HG02885 (cell line): ENCODE measurements around the gene SBF2.

Experiments used
- ATAC-seq: cut with Tn5 transposase; IDR thresholded peaks from one replicate; pipeline ENCODE4 v1.9.1; 2021; ENCODE audit warnings: mild to moderate bottlenecking; ENCODE audit not compliant: unreplicated experiment, poor library complexity

SBF2 gene

GRCh38 chr11:10317776-10318526, 23.9 kb upstream of the SBF2 start:
- peak; percentile 61 for ATAC-seq

- peak; percentile 35 for ATAC-seq
Observed at GRCh38 chr11:10317151-10317755, 23.2 kb upstream of the SBF2 start.

GRCh38 chr11:10315083-10315482, 21.1 kb upstream of the SBF2 start:
- no peak for ATAC-seq

GRCh38 chr11:10314199-10315072, 20.4 kb upstream of the SBF2 start:
- ATAC-seq, result peak; percentile 81

- no peak for ATAC-seq
Observed at GRCh38 chr11:10311802-10312201, 17.8 kb upstream of the SBF2 start.

GRCh38 chr11:10310301-10310841, 16.4 kb upstream of the SBF2 start:
- no peak for ATAC-seq

GRCh38 chr11:10309163-10310093, 15.4 kb upstream of the SBF2 start:
- ATAC-seq, result no peak

- ATAC-seq, result no peak
Observed at GRCh38 chr11:10308201-10308954, 14.4 kb upstream of the SBF2 start.

GRCh38 chr11:10307400-10308200, 13.6 kb upstream of the SBF2 start:
- ATAC-seq, result peak; percentile 70

- no peak for ATAC-seq
Observed at GRCh38 chr11:10307022-10307399, 13.0 kb upstream of the SBF2 start.

- ATAC-seq, result no peak
Observed at GRCh38 chr11:10305964-10306918, 12.2 kb upstream of the SBF2 start.

GRCh38 chr11:10305262-10305963, 11.4 kb upstream of the SBF2 start:
- no peak for ATAC-seq

- no peak for ATAC-seq
Observed at GRCh38 chr11:10304495-10305261, 10.7 kb upstream of the SBF2 start, which contains the start of gene ADM. Gene ADM, plus strand, starts transcription at chr11:10305073. Its CDS starts 628 bp downstream, at chr11:10305701.

- ATAC-seq, result no peak
Observed at GRCh38 chr11:10303558-10304363, 9.7 kb upstream of the SBF2 start.
